ENCODE results near the gene PGM5.

PGM5 gene

DNA sequence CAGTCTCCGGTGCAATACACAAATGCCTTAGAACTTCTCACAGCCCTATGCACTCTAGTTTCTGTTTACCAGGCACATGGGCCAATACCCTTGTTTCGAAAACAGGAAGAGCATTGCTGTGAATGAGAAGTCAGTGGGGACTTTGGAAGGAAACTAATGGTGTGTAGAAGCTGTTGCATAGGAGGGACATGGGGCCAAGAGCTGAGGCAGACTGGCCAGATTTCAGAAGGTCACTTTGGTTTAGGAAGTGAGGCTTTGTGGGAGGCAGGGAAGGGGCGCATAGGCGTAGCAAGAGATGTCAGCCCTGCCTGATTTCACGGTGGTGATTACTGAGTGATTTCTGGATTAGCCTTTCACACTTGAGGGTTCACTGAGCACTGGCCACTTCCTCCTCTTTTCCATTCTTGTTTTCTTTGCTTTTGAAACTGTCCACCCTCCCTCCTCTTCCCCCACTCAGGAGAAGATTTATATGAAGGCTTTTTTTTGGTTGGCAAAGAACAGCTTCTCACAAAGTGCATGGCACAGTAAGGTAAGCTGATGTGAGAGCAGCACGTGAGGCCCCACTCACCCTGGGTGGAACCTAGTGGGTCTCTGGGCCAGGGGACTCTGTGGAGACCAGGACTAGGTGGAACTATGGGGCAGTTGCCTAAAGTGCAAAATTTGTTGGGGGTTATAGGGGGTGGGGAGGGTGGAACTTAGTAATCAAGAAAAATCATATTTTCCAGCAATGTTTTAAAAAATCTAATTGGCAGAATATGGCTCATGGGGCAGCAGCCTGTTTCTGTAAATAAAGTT is 190.4 kb downstream of the PGM5 start:
- TF ChIP-seq, protein P1, sequence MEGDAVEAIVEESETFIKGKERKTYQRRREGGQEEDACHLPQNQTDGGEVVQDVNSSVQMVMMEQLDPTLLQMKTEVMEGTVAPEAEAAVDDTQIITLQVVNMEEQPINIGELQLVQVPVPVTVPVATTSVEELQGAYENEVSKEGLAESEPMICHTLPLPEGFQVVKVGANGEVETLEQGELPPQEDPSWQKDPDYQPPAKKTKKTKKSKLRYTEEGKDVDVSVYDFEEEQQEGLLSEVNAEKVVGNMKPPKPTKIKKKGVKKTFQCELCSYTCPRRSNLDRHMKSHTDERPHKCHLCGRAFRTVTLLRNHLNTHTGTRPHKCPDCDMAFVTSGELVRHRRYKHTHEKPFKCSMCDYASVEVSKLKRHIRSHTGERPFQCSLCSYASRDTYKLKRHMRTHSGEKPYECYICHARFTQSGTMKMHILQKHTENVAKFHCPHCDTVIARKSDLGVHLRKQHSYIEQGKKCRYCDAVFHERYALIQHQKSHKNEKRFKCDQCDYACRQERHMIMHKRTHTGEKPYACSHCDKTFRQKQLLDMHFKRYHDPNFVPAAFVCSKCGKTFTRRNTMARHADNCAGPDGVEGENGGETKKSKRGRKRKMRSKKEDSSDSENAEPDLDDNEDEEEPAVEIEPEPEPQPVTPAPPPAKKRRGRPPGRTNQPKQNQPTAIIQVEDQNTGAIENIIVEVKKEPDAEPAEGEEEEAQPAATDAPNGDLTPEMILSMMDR (conservative IDR thresholded peaks at IDR 0.05; ENCODE audit: low read depth): no peak
- POLR2A ChIA-PET (ENCODE audit: low non-redundant PET): no interaction called here
- DNase-seq (ENCODE audit: low spot score): no peak
- CTCF ChIA-PET: interaction anchor here (0.5 kb wide), 1 partner anchor 374 kb away, joined by 3 read pairs; no protein-coding TSS in a partner anchor
- no peak overlapping the region for H3K27ac ChIP-seq

DNA sequence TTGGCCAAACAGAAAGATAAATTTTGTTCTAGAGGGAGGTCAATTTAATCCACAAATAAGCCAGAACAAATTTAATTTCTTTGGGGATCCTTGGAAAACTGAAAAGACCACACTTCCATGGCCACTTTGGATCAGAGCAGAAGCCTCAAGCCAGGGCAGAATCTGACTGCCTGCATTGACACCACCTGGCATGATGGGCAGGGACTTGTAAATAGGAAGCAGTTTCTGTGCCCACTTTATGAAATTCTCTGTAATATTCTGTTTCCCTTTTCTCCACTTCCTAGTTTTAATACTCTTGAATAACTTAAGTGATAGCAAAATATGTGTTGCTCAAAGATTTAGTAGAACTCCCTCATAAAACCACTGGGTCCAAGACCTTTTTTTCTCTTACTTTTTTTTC is 191.0 kb downstream of the PGM5 start:
- TF ChIP-seq, protein P1 (conservative IDR thresholded peaks at IDR 0.05; ENCODE audit: low read depth): no peak
- ChIA-PET POLR2A (ENCODE audit: low non-redundant PET) (no interaction called here), CTCF (no interaction called here)
- no peak for DNase-seq (ENCODE audit: low spot score)
- no peak overlapping the region for H3K27ac ChIP-seq

DNA sequence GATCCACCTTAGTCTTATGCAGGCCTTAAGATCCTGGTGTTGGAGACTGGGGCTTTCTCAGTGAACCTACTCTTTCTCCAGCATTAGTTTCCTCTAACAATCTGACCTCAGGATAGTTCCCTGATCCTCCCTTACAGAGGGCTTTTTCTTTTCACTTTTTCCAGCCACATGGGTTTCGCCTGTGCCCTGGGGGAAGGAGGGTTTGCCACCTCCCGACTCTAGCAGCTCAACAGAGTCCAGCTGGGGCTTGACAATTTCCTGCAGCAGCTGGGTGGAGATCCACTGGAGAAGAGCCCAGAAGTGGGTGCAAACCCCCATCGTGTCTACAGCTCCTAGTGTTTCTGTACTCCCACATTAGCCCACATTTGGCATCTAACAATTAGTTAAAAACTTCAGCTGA is 191.8 kb downstream of the PGM5 start:
- CTCF ChIA-PET: no interaction called here

DNA sequence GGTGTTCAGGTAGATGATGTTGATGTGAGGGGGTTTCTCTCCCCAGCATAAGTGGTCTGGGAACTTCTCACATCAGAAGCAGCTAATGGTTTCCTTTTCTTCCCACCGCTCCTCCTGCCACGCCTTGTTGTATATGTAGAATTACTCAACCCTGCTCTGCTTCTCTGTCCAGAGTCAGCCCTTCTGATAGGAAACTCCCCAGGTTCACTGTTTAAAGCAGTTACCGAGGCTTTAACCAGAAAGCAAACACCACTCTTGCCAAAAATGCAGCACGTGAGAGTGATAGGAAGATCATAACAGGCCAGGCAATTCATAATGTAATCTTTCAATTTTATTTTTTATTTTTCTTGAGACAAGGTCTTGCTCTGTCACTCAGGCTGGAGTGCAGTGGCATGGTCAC is 194.8 kb downstream of the PGM5 start:
- ChIA-PET CTCF (interaction anchor here (0.6 to 0.7 kb wide), 2 partner anchors 180 to 338 kb away, joined by 3 to 4 read pairs; no protein-coding TSS in a partner anchor), POLR2A (ENCODE audit: low non-redundant PET) (no interaction called here)
- no peak overlapping the region for H3K27ac ChIP-seq
- no peak for DNase-seq (ENCODE audit: low spot score)
- TF ChIP-seq, protein P1 (conservative IDR thresholded peaks at IDR 0.05; ENCODE audit: low read depth): no peak

More for the DNA sequence above, 191.8 kb downstream of the PGM5 start:
- TF ChIP-seq, protein P1 (conservative IDR thresholded peaks at IDR 0.05; ENCODE audit: low read depth): no peak
- no peak overlapping the region for H3K27ac ChIP-seq
- POLR2A ChIA-PET (ENCODE audit: low non-redundant PET): no interaction called here
- DNase-seq (ENCODE audit: low spot score): no peak

DNA sequence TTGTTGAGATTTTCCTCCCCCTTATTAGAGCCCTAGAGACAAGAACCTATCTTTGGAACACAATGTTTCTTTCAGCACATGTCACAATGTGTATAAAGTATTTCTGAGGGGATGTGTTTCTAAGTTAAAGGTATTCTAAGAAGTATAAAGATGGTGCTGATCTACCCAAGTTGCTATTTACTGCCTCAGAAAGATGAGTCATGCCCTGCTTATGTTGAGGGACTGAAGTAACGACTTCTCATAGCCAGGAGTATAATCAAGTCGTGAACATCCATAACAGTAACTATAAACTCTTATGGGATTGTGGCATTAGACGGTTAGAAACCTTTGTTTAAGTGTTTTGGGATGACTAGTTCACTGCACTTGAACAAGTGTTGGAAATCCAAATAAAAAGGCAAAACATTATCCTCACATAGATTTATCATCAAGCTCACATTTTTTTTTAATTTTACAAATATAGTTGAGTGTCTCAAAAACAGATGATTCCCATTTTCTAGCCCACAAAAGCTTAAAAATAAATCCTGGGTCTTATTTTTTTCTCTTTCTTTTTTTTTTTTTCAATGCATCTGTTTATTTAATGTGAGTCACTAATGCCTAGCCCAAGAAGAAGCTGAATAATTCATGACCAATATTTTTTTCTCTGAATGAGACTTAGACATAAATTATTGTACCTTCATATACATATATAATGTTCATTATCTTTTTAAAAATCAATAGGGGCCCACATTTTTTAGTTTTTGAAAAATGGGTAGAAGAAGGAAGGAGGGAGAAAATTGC is 196.5 kb downstream of the PGM5 start:
- DNase-seq (ENCODE audit: low spot score): peak; percentile 17
- ChIA-PET POLR2A (ENCODE audit: low non-redundant PET) (no interaction called here), CTCF (no interaction called here)
- no peak overlapping the region for H3K27ac ChIP-seq
- TF ChIP-seq, protein P1 (conservative IDR thresholded peaks at IDR 0.05; ENCODE audit: low read depth): no peak

DNA sequence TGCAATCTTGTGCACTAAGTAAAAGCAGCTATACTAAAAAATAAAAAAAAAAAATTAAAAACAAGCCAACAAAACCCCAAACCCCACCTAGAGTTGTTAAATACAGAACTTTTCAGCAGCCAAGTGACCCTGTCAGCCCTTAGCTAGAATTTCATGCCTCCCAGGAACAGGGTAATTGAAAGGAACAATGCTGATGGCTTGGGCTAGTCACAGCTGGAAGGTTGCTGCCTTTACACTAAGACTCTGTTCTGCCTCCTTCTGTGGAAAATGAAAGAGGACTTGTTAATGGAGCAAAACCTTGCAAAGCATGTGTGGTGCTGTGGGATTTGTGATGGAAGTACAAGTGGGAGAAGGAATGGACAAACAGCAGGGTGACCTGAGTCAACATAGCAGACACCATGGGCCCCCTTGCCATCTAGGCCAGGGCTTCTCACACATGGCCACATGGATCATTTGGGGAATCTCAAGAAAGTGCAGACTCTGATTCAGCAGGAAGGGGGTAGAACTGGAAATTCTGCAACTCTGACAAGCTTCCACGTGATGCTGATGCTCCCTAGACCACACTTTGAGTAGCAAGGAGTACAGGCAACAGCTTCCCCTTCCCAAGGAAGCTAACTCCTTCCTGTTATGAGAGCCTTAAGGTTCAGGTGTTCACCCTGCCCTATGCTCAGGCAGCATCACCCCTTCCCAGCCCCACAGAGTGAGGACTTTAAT is 199.2 kb downstream of the PGM5 start:
- H3K27ac ChIP-seq: no peak overlapping the region
- DNase-seq (ENCODE audit: low spot score): no peak
- ChIA-PET CTCF (interaction anchor here (0.5 kb wide), 1 partner anchor 15 kb away, joined by 3 read pairs; no protein-coding TSS in a partner anchor), POLR2A (ENCODE audit: low non-redundant PET) (no interaction called here)
- TF ChIP-seq, protein P1 (conservative IDR thresholded peaks at IDR 0.05; ENCODE audit: low read depth): no peak
